Liver (tissue), 9 donors: Measurements from ENCODE around the gene FGD4. TPM values are rescaled to one million over a fixed set of nuclear protein-coding genes. Genes with fewer than 3 reads are reported as not detected.

Experiments
- DNase-seq: peaks from one replicate; pipeline ENCODE4 v3.0.0-alpha.2; 2017; ENCODE audit warnings: low spot score
- H3K27ac ChIP-seq, 2 donors: one replicate each; pipeline ENCODE4 v1.7.0; 2013; ENCODE audit warnings: inconsistent platforms in 2 of 2, low read length in 2 of 2, control low read depth in 1 of 2, low read depth in 1 of 2, mild to moderate bottlenecking in 1 of 2
- H3K27me3 ChIP-seq, 4 donors: one replicate each; pipeline versions ENCODE4 v1.6.1 to v1.7.0; 2013; ENCODE audit warnings: low read length in 3 of 4, inconsistent platforms in 1 of 4, mild to moderate bottlenecking in 1 of 4, moderate library complexity in 1 of 4; ENCODE audit not compliant: control insufficient read depth in 4 of 4, insufficient read depth in 4 of 4
- H3K36me3 ChIP-seq, 4 donors: one replicate each; pipeline versions ENCODE4 v1.6.1 to v1.7.0; 2013; ENCODE audit warnings: low read length in 3 of 4, mild to moderate bottlenecking in 3 of 4, low read depth in 1 of 4, moderate library complexity in 1 of 4; ENCODE audit not compliant: control insufficient read depth in 4 of 4, insufficient read depth in 3 of 4
- H3K4me1 ChIP-seq, 4 donors: one replicate each; pipeline versions ENCODE4 v1.6.1 to v1.7.0; 2013; ENCODE audit warnings: low read length in 3 of 4, mild to moderate bottlenecking in 3 of 4, moderate library complexity in 1 of 4; ENCODE audit not compliant: control insufficient read depth in 4 of 4, insufficient read depth in 4 of 4
- H3K4me3 ChIP-seq, 3 donors: one replicate each; pipeline versions ENCODE4 v1.6.1 to v1.7.0; 2013; ENCODE audit warnings: low read length in 3 of 3, control low read depth in 1 of 3, low read depth in 1 of 3, mild to moderate bottlenecking in 1 of 3
- H3K9ac ChIP-seq, 2 donors: one replicate each; pipeline ENCODE4 v1.7.0; 2013; ENCODE audit warnings: low read length in 2 of 2, mild to moderate bottlenecking in 2 of 2, moderate library complexity in 2 of 2, control low read depth in 1 of 2, low read depth in 1 of 2
- H3K9me3 ChIP-seq, 4 donors: one replicate each; pipeline versions ENCODE4 v1.6.1 to v1.7.0; 2013; ENCODE audit warnings: low read length in 3 of 4; ENCODE audit not compliant: control insufficient read depth in 4 of 4
- ATF3 ChIP-seq: IDR thresholded peaks from 2 replicates; pipeline ENCODE4 v1.6.1; 2016; ENCODE audit warnings: antibody characterized with exemption
- FOXA2 ChIP-seq: IDR thresholded peaks from 2 replicates; pipeline ENCODE4 v1.6.1; 2016; ENCODE audit warnings: antibody characterized with exemption
- HNF4A ChIP-seq, 2 donors: conservative IDR thresholded peaks; 2 replicates each; pipeline ENCODE4 v1.6.1; 2016; ENCODE audit warnings: antibody characterized with exemption in 2 of 2, mild to moderate bottlenecking in 2 of 2
- HNF4G ChIP-seq: IDR thresholded peaks from 2 replicates; pipeline ENCODE4 v1.6.1; 2016; ENCODE audit warnings: antibody characterized with exemption
- JUND ChIP-seq, 2 donors: IDR thresholded peaks; 2 replicates each; pipeline ENCODE4 v1.6.1; 2016; ENCODE audit warnings: antibody characterized with exemption in 2 of 2
- NR2F2 ChIP-seq: IDR thresholded peaks from 2 replicates; pipeline ENCODE4 v1.6.1; 2016; ENCODE audit warnings: antibody characterized with exemption
- REST ChIP-seq: IDR thresholded peaks from 2 replicates; pipeline ENCODE4 v1.6.1; 2016; ENCODE audit warnings: antibody characterized with exemption, mild to moderate bottlenecking
- SP1 ChIP-seq: IDR thresholded peaks from 2 replicates; pipeline ENCODE4 v1.6.1; 2018; ENCODE audit warnings: antibody characterized with exemption, mild to moderate bottlenecking
- TAF1 ChIP-seq: conservative IDR thresholded peaks from 2 replicates; pipeline ENCODE4 v1.6.1; 2016; ENCODE audit warnings: antibody characterized with exemption, mild to moderate bottlenecking
- YY1 ChIP-seq: IDR thresholded peaks from 2 replicates; pipeline ENCODE4 v1.6.1; 2016; ENCODE audit warnings: antibody characterized with exemption, mild to moderate bottlenecking
- ZBTB33 ChIP-seq: IDR thresholded peaks from 2 replicates; pipeline ENCODE4 v1.6.1; 2016; ENCODE audit warnings: antibody characterized with exemption
- WGBS: extraction: QIAGEN DNeasy Blood & Tissue Kit; methylation state at CpG from one replicate; pipeline ENCODE4 v1.1.7; 2013; 5-methylcytosine and 5-hydroxymethylcytosine counted together
- polyA plus RNA-seq, 2 donors: library from polyadenylated mRNA; stranded (reverse) in 1 of 2; unstranded in 1 of 2; fragments of 200-250 nt in 1 of 2; fragments of >200 nt in 1 of 2; fragmentation: Nextera tagmentation in 1 of 2; extraction: Ambion mirVana in 1 of 2; gene quantifications; one replicate each; pipeline versions ENCODE4 v1.2.1 to v1.2.3, GENCODE V29; 2013 to 2015
- total RNA-seq, 2 donors: library from RNA; depleted of rRNA; stranded (reverse); fragments of >200 nt; gene quantifications; one replicate each; pipeline ENCODE4 v1.2.3, GENCODE V29; 2014
- TF ChIP-seq, protein P1 (sequence below): fragments of 150-350 bp; IDR thresholded peaks from 2 replicates; pipeline ENCODE4 v1.5.1; 2017; ENCODE audit warnings: improper control_type of control experiment, low read depth, low read length; ENCODE audit not compliant: missing input control
- donor health status: healthy.
- donor health status: healthy.
- donor health status: healthy.
- donor health status: healthy.
- donor health status: healthy.

FGD4 gene
- total and polyA plus RNA-seq, 4 donors: 3.8 to 26.4 (median 9.0) TPM

DNA sequence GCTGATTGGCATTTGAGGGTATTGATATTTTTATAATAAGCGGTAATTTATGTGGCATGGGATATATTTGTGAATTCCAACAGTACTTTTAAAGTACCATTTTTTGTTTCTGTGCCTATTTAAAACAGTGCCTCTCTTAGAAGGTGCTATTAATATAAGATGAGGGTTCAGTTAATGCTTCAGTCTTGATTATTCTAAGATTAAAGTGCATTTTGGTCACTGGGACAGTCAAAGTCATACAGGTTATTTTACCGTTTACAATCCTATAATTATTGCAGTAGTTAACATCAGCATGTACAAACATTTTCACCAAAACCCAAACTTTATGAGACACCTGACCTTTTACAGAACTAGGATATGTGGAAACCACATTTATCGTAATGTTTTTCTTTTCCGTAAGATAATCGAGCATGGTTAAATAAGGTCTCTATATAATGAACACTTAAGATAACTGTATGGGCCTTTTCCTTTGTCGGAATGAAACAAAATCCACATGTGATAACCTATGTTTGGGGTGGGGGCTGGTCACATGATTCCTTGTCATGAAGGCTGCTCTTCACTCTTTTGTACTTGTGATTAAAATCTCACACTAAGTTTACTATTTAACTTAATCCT, 242.0 kb downstream of the FGD4 start:
- no peak for DNase-seq
- Histone ChIP-seq H3K9me3 (no peaks in the 10 kb centered on the region), H3K36me3 (peaks cover 0 to 52% (median 49%) of the 10 kb centered on the region in 4 donors), H3K27ac (no peak overlapping the region), H3K4me1 (no peaks in the 10 kb centered on the region), H3K27me3 (no peaks in the 10 kb centered on the region), H3K9ac (no peak overlapping the region), H3K4me3 (no peak overlapping the region)
- WGBS: 96% methylated on average over 6 of the region's 6 CpGs
- no peak for TF ChIP-seq YY1
- no peak for TF ChIP-seq FOXA2
- TF ChIP-seq ATF3: no peak
- TF ChIP-seq NR2F2: no peak
- TF ChIP-seq HNF4G: no peak
- no peak for TF ChIP-seq REST
- no peak for TF ChIP-seq JUND (IDR thresholded peaks at IDR 0.05)
- no peak for TF ChIP-seq TAF1
- TF ChIP-seq ZBTB33: no peak
- TF ChIP-seq SP1: no peak

DNA sequence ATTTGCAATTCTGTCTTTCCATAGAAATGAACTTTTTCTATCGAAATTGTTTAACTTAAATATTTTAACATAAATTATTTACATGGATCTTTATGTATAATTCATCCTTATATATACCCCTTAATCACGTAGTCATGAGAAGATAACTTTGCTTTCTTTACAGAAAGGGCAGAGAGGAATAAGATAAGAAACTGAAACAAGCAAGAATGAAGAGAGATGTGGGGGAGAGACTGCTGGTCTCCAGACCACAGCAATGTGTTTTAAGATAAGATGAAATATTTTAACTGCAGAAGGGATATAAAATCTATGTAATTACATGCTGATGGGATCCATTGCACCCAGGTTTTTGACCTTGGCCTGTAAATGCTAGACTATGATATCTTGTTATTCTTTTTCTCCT, 245.1 kb downstream of the FGD4 start:
- no peaks in the 10 kb centered on the region for H3K4me1 ChIP-seq
- H3K4me3 ChIP-seq: no peak overlapping the region
- DNase-seq: no peak
- H3K36me3 ChIP-seq: peaks cover 0 to 38% (median 33%) of the 10 kb centered on the region in 4 donors
- no peak overlapping the region for H3K9ac ChIP-seq
- no peaks in the 10 kb centered on the region for H3K27me3 ChIP-seq
- no peak for TF ChIP-seq SP1
- H3K27ac ChIP-seq: no peak overlapping the region
- no peaks in the 10 kb centered on the region for H3K9me3 ChIP-seq
- WGBS: 85% methylated on average over 2 of the region's 2 CpGs

DNA sequence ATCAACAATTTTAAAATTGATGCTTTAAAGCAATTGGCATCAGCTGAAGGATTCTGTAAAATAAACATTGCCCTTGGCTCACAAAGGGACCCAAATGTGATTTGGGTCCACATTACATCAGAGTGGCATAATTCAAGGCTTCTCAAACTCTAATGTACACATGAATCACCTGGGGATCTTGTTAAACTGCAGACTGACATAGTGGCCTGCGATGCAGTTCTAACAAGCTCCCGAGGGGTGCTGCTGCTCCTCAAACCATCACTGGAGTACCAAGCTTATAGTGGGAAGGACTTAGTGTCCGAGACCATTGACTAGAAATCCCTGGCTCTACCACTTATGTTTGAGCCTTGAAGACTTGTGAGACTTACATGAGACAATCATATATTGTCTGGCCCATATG, 247.9 kb downstream of the FGD4 start:
- Histone ChIP-seq H3K4me3 (no peak overlapping the region), H3K27ac (no peak overlapping the region), H3K4me1 (peaks cover 0 to 2% (median 0%) of the 10 kb centered on the region in 4 donors), H3K9me3 (no peaks in the 10 kb centered on the region), H3K36me3 (peaks cover 0 to 18% (median 11%) of the 10 kb centered on the region in 4 donors), H3K9ac (no peak overlapping the region), H3K27me3 (no peaks in the 10 kb centered on the region)
- DNase-seq: no peak
- TF ChIP-seq HNF4A (conservative IDR thresholded peaks at IDR 0.05): peak in 1 of 2 donors; percentile 29
- TF ChIP-seq, protein P1, sequence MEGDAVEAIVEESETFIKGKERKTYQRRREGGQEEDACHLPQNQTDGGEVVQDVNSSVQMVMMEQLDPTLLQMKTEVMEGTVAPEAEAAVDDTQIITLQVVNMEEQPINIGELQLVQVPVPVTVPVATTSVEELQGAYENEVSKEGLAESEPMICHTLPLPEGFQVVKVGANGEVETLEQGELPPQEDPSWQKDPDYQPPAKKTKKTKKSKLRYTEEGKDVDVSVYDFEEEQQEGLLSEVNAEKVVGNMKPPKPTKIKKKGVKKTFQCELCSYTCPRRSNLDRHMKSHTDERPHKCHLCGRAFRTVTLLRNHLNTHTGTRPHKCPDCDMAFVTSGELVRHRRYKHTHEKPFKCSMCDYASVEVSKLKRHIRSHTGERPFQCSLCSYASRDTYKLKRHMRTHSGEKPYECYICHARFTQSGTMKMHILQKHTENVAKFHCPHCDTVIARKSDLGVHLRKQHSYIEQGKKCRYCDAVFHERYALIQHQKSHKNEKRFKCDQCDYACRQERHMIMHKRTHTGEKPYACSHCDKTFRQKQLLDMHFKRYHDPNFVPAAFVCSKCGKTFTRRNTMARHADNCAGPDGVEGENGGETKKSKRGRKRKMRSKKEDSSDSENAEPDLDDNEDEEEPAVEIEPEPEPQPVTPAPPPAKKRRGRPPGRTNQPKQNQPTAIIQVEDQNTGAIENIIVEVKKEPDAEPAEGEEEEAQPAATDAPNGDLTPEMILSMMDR: no peak
- 84% methylated on average over 3 of the region's 3 CpGs for WGBS
